Trophoblast cell (in vitro differentiated cells and primary cell): ENCODE results near the gene GNAO1.

Experiments used
- DNase-seq, 2 donors: peaks; one replicate each; pipeline ENCODE4 v3.0.0-alpha.2; 2016
- H2AFZ ChIP-seq: 2 replicates; pipeline ENCODE4 v1.6.1; 2013; ENCODE audit warnings: low read length, moderate library complexity, mild to moderate bottlenecking; ENCODE audit not compliant: insufficient read depth, poor library complexity
- H2AK5ac ChIP-seq: 2 replicates; pipeline ENCODE4 v1.6.1; 2013; ENCODE audit warnings: mild to moderate bottlenecking, low read length
- H2BK120ac ChIP-seq: 2 replicates; pipeline ENCODE4 v1.6.1; 2013; ENCODE audit warnings: low read length, mild to moderate bottlenecking, moderate library complexity; ENCODE audit not compliant: insufficient read depth, poor library complexity
- H2BK12ac ChIP-seq: 2 replicates; pipeline ENCODE4 v1.6.1; 2013; ENCODE audit warnings: mild to moderate bottlenecking, low read length, moderate library complexity
- H2BK5ac ChIP-seq: 2 replicates; pipeline ENCODE4 v1.6.1; 2013; ENCODE audit warnings: low read length, low read depth, moderate library complexity, mild to moderate bottlenecking; ENCODE audit not compliant: poor library complexity
- H3K14ac ChIP-seq: 2 replicates; pipeline ENCODE4 v1.6.1; 2013; ENCODE audit warnings: mild to moderate bottlenecking, low read length
- H3K18ac ChIP-seq: 2 replicates; pipeline ENCODE4 v1.6.1; 2013; ENCODE audit warnings: mild to moderate bottlenecking, low read length
- H3K23ac ChIP-seq: 2 replicates; pipeline ENCODE4 v1.6.1; 2013; ENCODE audit warnings: low read length
- H3K27ac ChIP-seq: 2 replicates; pipeline ENCODE4 v1.5.1; 2013; ENCODE audit warnings: low read depth, mild to moderate bottlenecking, inconsistent platforms, low read length, moderate library complexity
- H3K27me3 ChIP-seq: 2 replicates; pipeline ENCODE4 v1.6.1; 2013; ENCODE audit warnings: inconsistent platforms, mild to moderate bottlenecking, low read length, moderate library complexity; ENCODE audit not compliant: insufficient read depth
- H3K36me3 ChIP-seq, 2 experiments: 1 replicate in 1 of 2; 2 replicates in 1 of 2; pipeline ENCODE4 v1.6.1; 2013; ENCODE audit warnings: low read length in 2 of 2, mild to moderate bottlenecking in 2 of 2, moderate library complexity in 1 of 2; ENCODE audit not compliant: insufficient read depth in 2 of 2, control insufficient read depth in 1 of 2
- H3K4ac ChIP-seq: 2 replicates; pipeline ENCODE4 v1.6.1; 2013; ENCODE audit warnings: low read depth, mild to moderate bottlenecking, low read length, moderate library complexity
- H3K4me1 ChIP-seq, 2 experiments: 1 replicate in 1 of 2; 2 replicates in 1 of 2; pipeline ENCODE4 v1.6.1; 2013; ENCODE audit warnings: low read length in 2 of 2, mild to moderate bottlenecking in 2 of 2, moderate library complexity in 1 of 2; ENCODE audit not compliant: insufficient read depth in 2 of 2, control insufficient read depth in 1 of 2
- H3K4me2 ChIP-seq: 2 replicates; pipeline ENCODE4 v1.6.1; 2013; ENCODE audit warnings: inconsistent platforms, mild to moderate bottlenecking, low read length, moderate library complexity
- H3K4me3 ChIP-seq: 2 replicates; pipeline ENCODE4 v1.5.1; 2013; ENCODE audit warnings: mild to moderate bottlenecking, low read depth, low read length, inconsistent platforms
- H3K79me1 ChIP-seq: one replicate; pipeline ENCODE4 v1.6.1; 2013; ENCODE audit warnings: low read length
- H3K79me2 ChIP-seq: 2 replicates; pipeline ENCODE4 v1.6.1; 2013; ENCODE audit warnings: low read length, mild to moderate bottlenecking; ENCODE audit not compliant: control insufficient read depth, insufficient read depth, poor library complexity
- H3K9ac ChIP-seq: 2 replicates; pipeline ENCODE4 v1.6.1; 2013; ENCODE audit warnings: mild to moderate bottlenecking, low read length
- H3K9me3 ChIP-seq: 2 replicates; pipeline ENCODE4 v1.6.1; 2013; ENCODE audit warnings: low read depth, mild to moderate bottlenecking, control low read depth, inconsistent platforms, low read length; ENCODE audit not compliant: insufficient read depth
- H4K12ac ChIP-seq: 2 replicates; pipeline ENCODE4 v1.6.1; 2013; ENCODE audit warnings: low read depth, mild to moderate bottlenecking, low read length, moderate library complexity
- H4K8ac ChIP-seq: 2 replicates; pipeline ENCODE4 v1.6.1; 2013; ENCODE audit warnings: low read depth, mild to moderate bottlenecking, low read length, moderate library complexity
- H4K91ac ChIP-seq: one replicate; pipeline ENCODE4 v1.6.1; 2013; ENCODE audit warnings: low read depth, mild to moderate bottlenecking, low read length, moderate library complexity
- WGBS: extraction: QIAGEN DNeasy Blood & Tissue Kit; methylation state at CpG from one replicate; pipeline ENCODE4 v1.1.7; 2013; ENCODE audit warnings: missing lambda C conversion rate; ENCODE audit not compliant: insufficient read length, insufficient coverage; ENCODE audit errors: extremely low coverage; 5-methylcytosine and 5-hydroxymethylcytosine counted together

GNAO1 gene

DNA sequence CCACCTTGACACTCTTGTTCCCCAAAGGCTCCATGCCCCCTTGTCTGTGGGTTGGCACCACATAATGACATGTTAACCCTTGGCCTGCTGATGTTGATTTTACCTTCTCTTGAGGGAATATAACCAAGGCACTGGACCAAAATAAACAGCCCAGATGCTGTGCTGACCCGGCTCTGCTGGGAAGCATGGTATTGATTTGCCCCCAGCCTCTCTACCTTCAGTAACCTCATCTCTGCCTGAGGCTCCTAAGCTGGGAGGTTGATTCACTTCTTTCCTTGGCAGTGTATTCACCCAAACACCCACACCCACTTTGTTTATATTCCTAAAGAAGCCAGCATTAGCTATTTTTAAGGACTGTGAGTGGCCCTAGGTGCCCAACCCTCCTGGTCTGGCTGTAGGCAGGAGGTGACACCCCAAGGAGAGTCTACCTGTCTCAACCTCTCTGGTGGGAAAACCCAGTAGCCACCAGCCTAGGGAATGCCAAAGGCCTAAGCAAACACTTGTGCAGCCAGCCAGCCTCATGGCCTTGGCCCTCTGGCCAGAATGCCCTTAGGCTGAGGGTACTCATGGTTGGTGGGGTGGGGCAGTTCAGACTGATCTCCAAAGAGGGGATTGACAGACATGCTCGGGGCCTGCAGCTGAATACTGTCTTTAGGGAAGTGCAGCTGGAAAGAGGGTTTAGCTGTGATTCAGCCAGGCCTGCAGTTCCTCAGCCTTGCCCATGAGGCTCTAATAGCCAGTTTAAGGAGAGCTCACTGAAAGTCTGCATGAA is 42.7 kb downstream of the GNAO1 start:
- no peak overlapping the region for H4K12ac ChIP-seq
- H3K4me1 ChIP-seq: peaks cover 3 to 8% of the 10 kb centered on the region in 2 experiments
- no peak overlapping the region for H3K9ac ChIP-seq
- no peak overlapping the region for H2AK5ac ChIP-seq
- no peak overlapping the region for H2BK5ac ChIP-seq
- no peak overlapping the region for H2BK120ac ChIP-seq
- DNase-seq: no peak
- no peak overlapping the region for H2BK12ac ChIP-seq
- no peaks in the 10 kb centered on the region for H3K9me3 ChIP-seq
- H3K27ac ChIP-seq: no peak overlapping the region
- no peak overlapping the region for H2AFZ ChIP-seq
- no peak overlapping the region for H4K8ac ChIP-seq
- H3K36me3 ChIP-seq: no peaks in the 10 kb centered on the region
- no peak overlapping the region for H3K23ac ChIP-seq
- H3K4me2 ChIP-seq: no peak overlapping the region
- H3K4me3 ChIP-seq: no peak overlapping the region
- no CpG with 5 or more reads among the region's 2 CpGs for WGBS
- no peak overlapping the region for H3K18ac ChIP-seq
- H3K14ac ChIP-seq: no peak overlapping the region
- no peaks in the 10 kb centered on the region for H3K27me3 ChIP-seq
- H3K4ac ChIP-seq: no peak overlapping the region
- H3K79me2 ChIP-seq: no peaks in the 10 kb centered on the region
- no peaks in the 10 kb centered on the region for H3K79me1 ChIP-seq
- no peak overlapping the region for H4K91ac ChIP-seq

GRCh38 chr16:56234737-56235136 is 43.4 kb downstream of the GNAO1 start:
- H3K4me1 ChIP-seq: peaks cover 3 to 8% of the 10 kb centered on the region in 2 experiments
- H2BK120ac ChIP-seq: no peak overlapping the region
- no peak overlapping the region for H3K4me3 ChIP-seq
- no peak overlapping the region for H4K12ac ChIP-seq
- H3K27ac ChIP-seq: no peak overlapping the region
- H3K79me1 ChIP-seq: no peaks in the 10 kb centered on the region
- no peak overlapping the region for H3K9ac ChIP-seq
- no peak overlapping the region for H3K14ac ChIP-seq
- DNase-seq: no peak
- H3K36me3 ChIP-seq: no peaks in the 10 kb centered on the region
- WGBS: no CpG with 5 or more reads among the region's 5 CpGs
- no peak overlapping the region for H2AK5ac ChIP-seq
- H3K4me2 ChIP-seq: no peak overlapping the region
- no peaks in the 10 kb centered on the region for H3K9me3 ChIP-seq
- no peak overlapping the region for H2BK5ac ChIP-seq
- no peak overlapping the region for H3K4ac ChIP-seq
- no peak overlapping the region for H3K18ac ChIP-seq
- no peak overlapping the region for H2AFZ ChIP-seq
- H4K91ac ChIP-seq: no peak overlapping the region
- H3K79me2 ChIP-seq: no peaks in the 10 kb centered on the region
- H4K8ac ChIP-seq: no peak overlapping the region
- H2BK12ac ChIP-seq: no peak overlapping the region
- no peaks in the 10 kb centered on the region for H3K27me3 ChIP-seq
- no peak overlapping the region for H3K23ac ChIP-seq

- DNase-seq: no peak
- Histone ChIP-seq H3K79me2 (no peaks in the 10 kb centered on the region), H3K14ac (no peak overlapping the region), H4K91ac (no peak overlapping the region), H2BK5ac (no peak overlapping the region), H3K23ac (no peak overlapping the region), H3K27ac (no peak overlapping the region), H2BK12ac (no peak overlapping the region), H3K4me2 (no peak overlapping the region), H3K79me1 (no peaks in the 10 kb centered on the region), H3K9me3 (no peaks in the 10 kb centered on the region), H3K27me3 (no peaks in the 10 kb centered on the region), H4K8ac (no peak overlapping the region), H3K18ac (no peak overlapping the region), H2AK5ac (no peak overlapping the region), H4K12ac (no peak overlapping the region), H3K36me3 (no peaks in the 10 kb centered on the region), H2AFZ (no peak overlapping the region), H3K9ac (no peak overlapping the region), H2BK120ac (no peak overlapping the region), H3K4me1 (peaks cover 3 to 12% of the 10 kb centered on the region in 2 experiments), H3K4me3 (no peak overlapping the region), H3K4ac (no peak overlapping the region)
- WGBS: no CpG with 5 or more reads among the region's 6 CpGs
These were observed 46.2 kb downstream of the GNAO1 start for GRCh38 chr16:56237451-56237930.

GRCh38 chr16:56238188-56238587 is 46.9 kb downstream of the GNAO1 start:
- Histone ChIP-seq H2BK120ac (no peak overlapping the region), H3K79me2 (no peaks in the 10 kb centered on the region), H3K27me3 (no peaks in the 10 kb centered on the region), H3K4me2 (no peak overlapping the region), H3K9ac (no peak overlapping the region), H4K91ac (no peak overlapping the region), H3K27ac (no peak overlapping the region), H3K36me3 (no peaks in the 10 kb centered on the region), H2AK5ac (no peak overlapping the region), H4K8ac (no peak overlapping the region), H3K23ac (no peak overlapping the region), H2BK5ac (no peak overlapping the region), H3K79me1 (no peaks in the 10 kb centered on the region), H3K4me3 (no peak overlapping the region), H2BK12ac (no peak overlapping the region), H3K9me3 (no peaks in the 10 kb centered on the region), H3K4ac (no peak overlapping the region), H3K18ac (no peak overlapping the region), H3K14ac (no peak overlapping the region), H2AFZ (no peak overlapping the region), H3K4me1 (peaks cover 3 to 12% of the 10 kb centered on the region in 2 experiments), H4K12ac (no peak overlapping the region)
- no peak for DNase-seq
- no CpG with 5 or more reads among the region's 3 CpGs for WGBS
